HG02798 (cell line): ENCODE measurements around the gene ATRNL1.

Experiments used
- ATAC-seq: cut with Tn5 transposase; IDR thresholded peaks from one replicate; pipeline ENCODE4 v1.9.1; 2021; ENCODE audit warnings: mild to moderate bottlenecking; ENCODE audit not compliant: unreplicated experiment, poor library complexity

The ATRNL1 gene

GRCh38 chr10:115963848-115964247 lies 870.7 kb downstream of the ATRNL1 start:
- ATAC-seq, result no peak

DNA sequence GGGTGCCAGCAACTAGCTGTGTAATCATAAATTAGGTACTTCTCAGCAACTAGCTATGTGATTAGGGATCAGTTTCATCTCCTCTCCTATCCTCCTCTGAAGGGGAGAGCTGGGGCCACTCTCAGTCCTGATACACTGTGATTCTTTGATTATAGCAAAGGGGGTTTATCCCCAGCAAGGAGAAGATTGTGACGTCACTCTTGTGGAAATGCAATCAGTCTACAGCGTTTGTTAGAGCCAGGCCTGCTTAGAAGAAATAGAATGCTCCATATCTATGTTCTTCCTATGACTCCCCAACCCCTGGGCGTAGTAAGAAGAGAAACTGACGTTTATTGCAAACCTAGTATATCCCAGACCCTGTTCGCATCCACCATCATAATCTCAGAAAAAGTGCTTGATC lies 871.7 kb downstream of the ATRNL1 start:
- ATAC-seq, result no peak

GRCh38 chr10:115965376-115965775 lies 872.2 kb downstream of the ATRNL1 start:
- no peak for ATAC-seq

- ATAC-seq, result no peak
These were observed 875.1 kb downstream of the ATRNL1 start for GRCh38 chr10:115968236-115968635.

DNA sequence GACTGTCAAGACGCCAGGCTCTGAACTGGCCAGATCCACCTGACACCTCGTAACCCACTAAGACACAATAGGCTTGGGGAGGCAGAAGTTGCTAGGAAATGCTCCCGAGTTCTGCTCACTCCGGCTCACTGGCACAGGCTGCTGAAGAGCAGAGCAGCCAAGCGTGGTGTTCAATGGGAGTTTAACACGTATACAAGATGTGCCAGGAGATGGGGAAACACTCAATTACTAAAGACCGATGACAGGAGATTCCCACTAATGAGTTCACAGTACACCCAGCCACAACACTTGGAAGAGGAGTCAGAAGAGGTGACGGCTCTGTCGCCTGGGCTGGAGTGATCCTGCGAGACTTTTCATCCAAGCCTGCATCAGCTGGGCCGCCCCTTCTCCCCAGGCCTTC lies 876.4 kb downstream of the ATRNL1 start:
- ATAC-seq, result no peak

DNA sequence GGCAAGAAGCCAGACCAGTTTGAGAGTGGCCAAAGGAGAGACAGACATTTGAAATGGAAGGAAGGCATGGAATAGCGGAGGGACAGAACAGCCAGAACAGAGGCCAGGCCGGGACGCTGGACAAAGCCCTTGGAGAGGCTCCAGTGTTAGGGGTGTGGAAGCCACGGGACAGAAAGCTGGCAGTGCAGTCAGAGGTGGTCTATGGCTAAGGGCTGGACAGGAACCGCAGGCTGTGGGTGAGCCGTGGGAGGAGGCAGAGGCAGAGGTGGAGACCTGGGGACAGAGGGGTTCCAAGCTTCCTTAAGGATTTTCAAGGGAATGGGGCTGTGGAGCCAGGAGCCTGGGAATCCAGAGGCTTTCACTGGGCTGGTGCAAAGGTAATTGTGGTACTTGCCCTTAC lies 878.8 kb downstream of the ATRNL1 start:
- no peak for ATAC-seq

- ATAC-seq, result no peak
These were observed 879.3 kb downstream of the ATRNL1 start for GRCh38 chr10:115972426-115972825.

DNA sequence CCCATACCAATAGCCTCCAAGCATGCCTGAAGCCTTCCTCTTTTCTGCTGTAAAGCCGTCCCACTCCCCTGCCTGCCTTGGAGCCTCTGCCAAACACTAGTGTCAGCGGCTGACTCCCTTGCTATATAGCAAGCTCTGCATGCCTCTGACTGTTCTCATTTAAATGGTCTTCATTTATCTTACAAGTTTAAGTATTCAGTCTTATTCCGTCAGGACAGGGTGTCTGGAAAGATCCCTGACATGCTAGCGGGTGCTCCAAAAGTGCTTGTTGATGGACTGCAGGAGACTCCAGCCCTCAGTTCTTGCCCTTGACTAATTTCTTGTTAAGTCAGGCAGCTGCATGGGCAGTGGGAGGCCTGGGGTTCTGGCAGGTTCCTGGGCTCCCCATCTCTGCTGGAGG lies 881.2 kb downstream of the ATRNL1 start:
- no peak for ATAC-seq

DNA sequence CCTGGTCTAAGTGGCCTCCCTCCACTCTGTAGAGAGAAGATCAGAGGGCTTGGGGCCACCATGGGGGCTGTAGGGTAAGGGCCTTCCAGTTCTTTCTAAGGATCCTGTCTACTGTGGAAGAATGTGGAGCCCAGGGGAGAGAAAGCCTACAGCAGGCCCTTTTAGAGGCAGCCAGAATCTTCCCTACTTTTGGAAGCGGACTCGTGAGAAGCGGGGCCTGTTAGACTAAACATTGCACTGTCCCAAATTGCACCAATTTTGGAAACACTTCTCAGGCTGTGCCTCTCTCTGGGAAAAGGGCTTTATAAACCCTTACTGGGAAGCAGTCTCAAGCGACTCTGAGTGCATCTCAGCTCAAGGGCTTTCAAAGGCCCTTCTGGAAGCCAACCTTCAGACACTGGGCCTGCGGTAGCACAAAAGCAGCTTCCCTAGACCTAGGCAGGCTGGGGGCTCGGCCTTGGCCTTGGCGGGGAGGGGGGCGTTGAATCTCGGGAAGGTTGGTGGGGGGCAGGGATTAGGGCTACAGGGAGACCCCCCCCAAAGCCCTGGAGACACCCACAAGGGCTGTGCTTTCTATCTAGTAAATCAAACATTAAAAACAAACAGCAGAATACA lies 881.8 kb downstream of the ATRNL1 start:
- ATAC-seq, result no peak

DNA sequence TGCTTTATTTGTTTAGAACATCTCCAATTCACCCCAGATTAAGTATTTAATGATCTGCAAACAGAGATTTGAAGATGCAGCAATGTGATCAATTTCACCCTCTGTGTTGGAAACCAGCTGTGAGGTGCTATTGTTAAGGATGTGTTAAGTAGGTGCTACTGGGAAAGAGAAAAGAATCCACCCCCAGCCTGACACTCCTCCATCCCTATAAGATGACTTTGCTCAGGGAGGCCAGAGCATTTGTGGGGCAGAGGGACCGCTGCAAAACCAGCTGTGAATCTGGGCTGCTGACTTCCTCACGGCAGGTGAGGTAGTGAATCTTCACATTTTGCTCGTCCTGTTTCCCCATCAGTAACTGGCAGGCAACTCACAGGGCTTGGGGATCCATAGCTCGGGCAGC lies 882.3 kb downstream of the ATRNL1 start:
- ATAC-seq, result no peak

DNA sequence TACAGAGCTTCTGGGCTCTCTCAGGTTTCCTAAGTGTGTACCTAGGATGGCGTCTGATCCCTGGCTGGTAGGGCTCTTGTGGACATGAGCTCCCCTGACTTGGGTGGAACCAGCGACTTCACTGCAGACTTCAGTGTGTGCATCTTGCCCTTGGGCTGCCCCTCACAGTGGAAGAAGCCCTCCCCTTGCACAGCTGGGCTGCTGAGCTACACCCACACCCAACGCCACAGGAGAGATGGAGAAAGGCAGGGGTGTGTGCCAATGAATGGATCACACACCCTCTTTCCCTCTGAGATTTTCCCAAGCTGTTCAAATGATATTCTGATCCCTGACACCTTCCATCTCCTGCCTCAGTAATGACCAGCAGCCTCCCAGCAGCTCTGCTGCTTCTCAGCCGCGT lies 883.2 kb downstream of the ATRNL1 start:
- no peak for ATAC-seq

DNA sequence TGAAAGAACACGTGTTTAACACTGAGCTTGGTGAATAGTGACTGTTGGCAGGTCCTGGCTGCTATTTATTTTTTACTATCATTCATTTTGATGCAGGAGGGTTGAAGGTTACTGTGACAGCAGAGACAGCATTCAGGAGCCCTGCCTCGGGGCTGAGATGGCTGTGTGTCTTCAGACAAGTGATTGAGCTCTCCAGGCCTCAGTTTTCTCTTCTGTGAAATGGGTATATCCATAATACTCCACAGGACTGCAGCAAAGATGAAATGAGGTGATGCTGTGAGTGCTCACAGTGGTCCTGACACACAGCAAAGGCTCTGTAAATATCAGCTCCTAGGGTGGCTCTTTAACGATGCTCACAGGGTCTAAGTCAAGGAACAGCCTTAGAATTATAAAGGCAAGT lies 884.7 kb downstream of the ATRNL1 start:
- no peak for ATAC-seq

DNA sequence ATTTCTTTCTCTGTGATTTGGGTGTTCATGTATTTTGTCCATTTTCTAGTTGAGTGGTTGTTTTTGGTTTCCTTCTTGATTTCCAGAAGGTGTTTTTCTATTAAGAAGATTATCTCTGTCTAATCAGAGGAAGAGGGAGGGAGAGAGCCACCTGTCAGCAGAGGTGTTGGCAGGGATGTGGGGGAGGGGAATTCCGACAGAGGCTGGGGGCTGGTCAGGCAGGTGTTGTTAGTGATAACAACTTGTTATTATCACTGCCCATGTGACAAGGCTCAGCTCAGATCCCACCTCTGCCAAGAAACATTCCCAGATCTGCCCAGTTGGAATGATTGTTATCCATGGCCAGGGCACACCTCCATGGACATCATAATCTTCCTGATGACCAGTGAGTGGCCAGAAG lies 886.4 kb downstream of the ATRNL1 start:
- ATAC-seq, result no peak

- ATAC-seq, result no peak
These were observed 887.3 kb downstream of the ATRNL1 start for GRCh38 chr10:115980470-115980869.

- no peak for ATAC-seq
These were observed 887.9 kb downstream of the ATRNL1 start for GRCh38 chr10:115981081-115981480.

- ATAC-seq, result no peak
These were observed 888.9 kb downstream of the ATRNL1 start for GRCh38 chr10:115982076-115982475.

DNA sequence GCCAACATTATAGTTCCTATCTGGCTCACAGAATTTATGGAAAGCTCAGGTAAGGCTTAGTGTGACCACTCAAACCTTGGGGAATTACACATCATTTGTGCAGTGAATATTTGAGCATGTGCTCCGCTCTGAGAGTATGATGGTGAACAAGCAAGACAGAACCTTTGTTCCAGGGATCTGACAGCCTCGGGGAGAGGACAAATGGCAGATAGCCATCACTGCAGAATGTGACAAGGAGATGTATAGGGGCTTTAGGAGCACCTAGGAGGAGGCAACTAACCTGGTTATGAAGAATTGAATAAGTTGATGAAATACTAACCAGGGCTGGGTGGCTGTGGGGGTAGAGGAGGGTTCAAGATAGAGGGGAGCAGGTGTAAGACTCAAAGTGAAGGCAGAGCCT lies 889.4 kb downstream of the ATRNL1 start:
- ATAC-seq, result no peak

DNA sequence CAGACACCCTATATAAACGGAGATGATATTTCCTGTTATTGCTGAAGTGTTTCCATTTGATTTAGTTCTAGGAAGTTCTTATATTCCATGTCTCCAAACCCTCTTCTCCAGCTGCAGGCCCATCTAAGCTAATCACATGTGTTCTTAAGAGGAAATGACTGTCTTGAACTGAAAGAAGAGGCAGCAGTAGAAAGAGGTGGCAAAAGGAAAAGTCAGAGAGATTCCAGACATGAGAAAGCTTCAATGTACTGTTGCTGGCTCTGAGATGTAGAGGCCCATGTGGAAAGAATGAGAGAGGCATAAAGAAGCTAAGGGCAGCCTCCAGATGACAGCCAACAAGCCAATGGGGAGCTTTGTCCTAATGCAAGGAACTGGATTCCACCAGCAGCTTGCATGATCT lies 892.6 kb downstream of the ATRNL1 start:
- ATAC-seq, result no peak

DNA sequence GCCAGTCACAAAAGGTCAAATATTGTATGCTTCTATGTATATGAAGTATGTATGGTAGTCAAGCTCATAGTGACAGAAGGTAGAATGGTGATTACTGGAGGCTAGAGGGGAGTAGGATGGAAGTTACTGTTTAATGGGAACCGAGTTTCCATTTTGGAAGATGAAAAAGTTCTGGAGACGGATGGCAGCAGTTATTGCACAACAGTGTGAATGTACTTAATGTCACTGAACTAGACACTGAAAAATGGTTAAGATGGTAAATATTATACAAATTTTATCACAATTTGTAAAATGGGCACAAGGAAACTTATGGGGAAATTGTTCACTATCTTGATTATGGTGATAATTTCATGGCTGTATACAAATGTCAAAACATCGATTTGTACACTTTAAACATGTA lies 895.2 kb downstream of the ATRNL1 start:
- no peak for ATAC-seq

GRCh38 chr10:115989621-115990020 lies 896.5 kb downstream of the ATRNL1 start:
- ATAC-seq, result no peak

- no peak for ATAC-seq
These were observed 899.2 kb downstream of the ATRNL1 start for GRCh38 chr10:115992236-115992986.

DNA sequence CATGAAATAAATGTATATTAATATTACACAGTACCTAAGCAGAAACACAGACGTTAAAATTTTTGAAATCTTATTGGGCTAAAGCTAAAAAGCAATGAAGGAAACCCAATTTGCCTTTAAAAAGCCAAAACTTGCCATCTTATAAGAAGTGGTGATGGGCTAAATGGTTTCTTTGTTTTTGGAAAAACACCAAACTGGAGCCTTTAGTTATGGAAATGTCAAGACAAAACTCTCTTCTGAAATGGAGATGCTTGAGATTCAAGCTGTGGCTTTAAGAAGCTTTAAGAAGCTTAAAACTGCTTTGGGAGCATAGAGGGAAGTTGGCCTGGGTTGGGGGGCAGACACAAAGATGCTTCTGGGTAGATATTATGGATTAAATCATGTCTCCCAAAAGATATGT lies 902.9 kb downstream of the ATRNL1 start:
- ATAC-seq, result no peak
